KMS-11 (cell line): Measurements from ENCODE around the gene CANT1.

Experiments used
- H2AFZ ChIP-seq: fragments of 200-600 bp; sonication (generic); 2 replicates; pipeline ENCODE4 v1.6.1; 2016; ENCODE audit warnings: antibody characterized with exemption, mixed run types, low read depth
- H3K27ac ChIP-seq: fragments of 200-600 bp; sonication (generic); 2 replicates; pipeline ENCODE4 v1.6.1; 2016; ENCODE audit warnings: mild to moderate bottlenecking, mixed run types
- H3K27me3 ChIP-seq: fragments of 200-600 bp; sonication (generic); 2 replicates; pipeline ENCODE4 v1.6.1; 2017; ENCODE audit warnings: mild to moderate bottlenecking, low read depth, mixed run types, moderate library complexity; ENCODE audit not compliant: insufficient read depth
- H3K36me3 ChIP-seq: fragments of 200-600 bp; sonication (generic); 2 replicates; pipeline ENCODE4 v1.6.1; 2017; ENCODE audit warnings: mild to moderate bottlenecking, mixed run types; ENCODE audit not compliant: insufficient read depth
- H3K4me1 ChIP-seq: fragments of 200-600 bp; sonication (generic); 2 replicates; pipeline ENCODE4 v1.6.1; 2016; ENCODE audit warnings: mild to moderate bottlenecking, low read depth, mixed run types; ENCODE audit not compliant: poor library complexity, severe bottlenecking
- H3K4me2 ChIP-seq: fragments of 200-600 bp; sonication (generic); 2 replicates; pipeline ENCODE4 v1.7.0; 2016; ENCODE audit warnings: mild to moderate bottlenecking, mixed run types
- H3K4me3 ChIP-seq: fragments of 200-600 bp; sonication (generic); IDR thresholded peaks from 2 replicates; pipeline ENCODE4 v1.6.1; 2017; ENCODE audit warnings: low read depth, low read length, mixed read lengths; ENCODE audit not compliant: insufficient read depth
- H3K79me2 ChIP-seq: fragments of 200-600 bp; sonication (generic); 2 replicates; pipeline ENCODE4 v1.6.1; 2016; ENCODE audit warnings: low read depth, mixed run types; ENCODE audit not compliant: insufficient read depth
- H3K9ac ChIP-seq: fragments of 200-600 bp; sonication (generic); 2 replicates; pipeline ENCODE4 v1.6.1; 2016; ENCODE audit warnings: mild to moderate bottlenecking, mixed run types
- H4K20me1 ChIP-seq: fragments of 200-600 bp; sonication (generic); 2 replicates; pipeline ENCODE4 v1.6.1; 2016; ENCODE audit warnings: mild to moderate bottlenecking, mixed run types; ENCODE audit not compliant: insufficient read depth
- CTCF ChIP-seq: fragments of 200-600 bp; sonication (generic); conservative IDR thresholded peaks from 2 replicates; pipeline ENCODE4 v1.6.1; 2017; ENCODE audit warnings: low read depth, mild to moderate bottlenecking, antibody characterized with exemption, low read length, moderate library complexity, mixed read lengths

CANT1 gene

GRCh38 chr17:78944956-78945355 is 64.6 kb downstream of the CANT1 start:
- Histone ChIP-seq H3K9ac (no peak overlapping the region), H2AFZ (no peak overlapping the region), H4K20me1 (no peaks in the 10 kb centered on the region), H3K36me3 (no peaks in the 10 kb centered on the region), H3K4me3 (no peak overlapping the region), H3K79me2 (no peaks in the 10 kb centered on the region), H3K4me2 (no peak overlapping the region), H3K27ac (no peak overlapping the region), H3K27me3 (peaks cover 6% of the 10 kb centered on the region; the same call in 1 of the 2 replicates), H3K4me1 (no peaks in the 10 kb centered on the region)
- no peak for TF ChIP-seq CTCF

- H4K20me1 ChIP-seq, result no peaks in the 10 kb centered on the region
- H3K4me2 ChIP-seq, result no peak overlapping the region
- no peak overlapping the region for H3K27ac ChIP-seq
- no peak overlapping the region for H3K4me3 ChIP-seq
- H3K36me3 ChIP-seq, result no peaks in the 10 kb centered on the region
- no peak overlapping the region for H3K9ac ChIP-seq
- TF ChIP-seq CTCF, result no peak
- H3K4me1 ChIP-seq, result no peaks in the 10 kb centered on the region
- peaks cover 6% of the 10 kb centered on the region; the same call in 1 of the 2 replicates for H3K27me3 ChIP-seq
- no peak overlapping the region for H2AFZ ChIP-seq
- H3K79me2 ChIP-seq, result no peaks in the 10 kb centered on the region
Observed at GRCh38 chr17:78944026-78944425, 65.5 kb downstream of the CANT1 start.
